Prostate gland (tissue), 2 donors: ENCODE data around the gene PLPPR5. TPM values are rescaled to one million over a fixed set of nuclear protein-coding genes. Genes with fewer than 3 reads are reported as not detected.

Experiments used
- DNase-seq: peaks from one replicate; pipeline ENCODE4 v3.0.0-alpha.2; 2019; ENCODE audit warnings: low spot score
- H3K27ac ChIP-seq, 2 donors: fragments of 200-600 bp; sonication (generic); 2 replicates each; pipeline ENCODE4 v1.5.1; 2017 to 2019
- H3K27me3 ChIP-seq: fragments of 200-600 bp; sonication (generic); replicated peaks from 2 replicates; pipeline ENCODE4 v1.5.1; 2019; ENCODE audit not compliant: insufficient read depth
- H3K36me3 ChIP-seq, 2 donors: fragments of 200-600 bp; sonication (generic); 1 replicate in 1 of 2; 2 replicates in 1 of 2; pipeline versions ENCODE4 v1.5.1 to v1.8.1; 2017 to 2019
- H3K4me1 ChIP-seq: fragments of 200-600 bp; sonication (generic); replicated peaks from 2 replicates; pipeline ENCODE4 v1.5.1; 2019
- H3K4me3 ChIP-seq, 2 donors: fragments of 200-600 bp; sonication (generic); 2 replicates each; pipeline ENCODE4 v1.5.1; 2017 to 2019
- H3K9me3 ChIP-seq: fragments of 200-600 bp; sonication (generic); 2 replicates; pipeline ENCODE4 v1.5.1; 2017
- CTCF ChIP-seq, 4 experiments: fragments of 200-600 bp in 2 of 4; fragments of 450-650 bp in 2 of 4; sonication (generic) in 2 of 4; IDR thresholded peaks; 1 replicate in 3 of 4; 2 replicates in 1 of 4; pipeline ENCODE4 v1.5.1; 2016 to 2019; ENCODE audit warnings: antibody characterized with exemption in 4 of 4, mild to moderate bottlenecking in 2 of 4, moderate library complexity in 2 of 4
- POLR2A ChIP-seq: fragments of 450-650 bp; IDR thresholded peaks from one replicate; pipeline ENCODE4 v1.6.1; 2016; ENCODE audit warnings: antibody characterized with exemption, mild to moderate bottlenecking
- POLR2AphosphoS5 ChIP-seq: sonication (generic); formaldehyde crosslinking; IDR thresholded peaks from one replicate; pipeline ENCODE4 v1.6.1; 2017; ENCODE audit warnings: antibody characterized with exemption
- WGBS: methylation state at CpG from one replicate; pipeline ENCODE4 v1.1.5; 2018; 5-methylcytosine and 5-hydroxymethylcytosine counted together
- intact Hi-C: fragments of 100-400 bp; cut with DNase I; formaldehyde crosslinking; loops from one replicate; pipeline ENCODE4 v1.14.2; 2022
- small RNA-seq, 2 donors: library from RNA; depleted of rRNA; stranded (forward); fragments of <200 nt; gene quantifications; one replicate each; pipeline ENCODE3, GENCODE V24; 2016
- total RNA-seq, 2 donors: library from RNA; depleted of rRNA; stranded (reverse); fragments of >200 nt; gene quantifications; one replicate each; pipeline ENCODE4 v1.1.0, GENCODE V29; 2016

PLPPR5 gene
- total RNA-seq, 2 donors from 2014 or later: 4.3 TPM; not detected in 1

- no peak for DNase-seq
- no peak overlapping the region for H3K27ac ChIP-seq
- intact Hi-C loops: no loop called here
- H3K4me3 ChIP-seq: no peak overlapping the region
- H3K36me3 ChIP-seq: no peaks in the 10 kb centered on the region
- 68% methylated on average over 1 of the region's 1 CpG for WGBS
- no peaks in the 10 kb centered on the region for H3K9me3 ChIP-seq
- no peaks in the 10 kb centered on the region for H3K4me1 ChIP-seq
- H3K27me3 ChIP-seq: no peaks in the 10 kb centered on the region
- no peak for TF ChIP-seq POLR2A
- no peak for TF ChIP-seq POLR2AphosphoS5
- TF ChIP-seq CTCF (IDR thresholded peaks at IDR 0.05): no peak
Observed at GRCh38 chr1:98849969-98850636, 154.6 kb downstream of the PLPPR5 start.

- no peaks in the 10 kb centered on the region for H3K27me3 ChIP-seq
- TF ChIP-seq POLR2AphosphoS5 (no peak), POLR2A (no peak), CTCF (IDR thresholded peaks at IDR 0.05) (no peak)
- no peak overlapping the region for H3K4me3 ChIP-seq
- DNase-seq: no peak
- no peak overlapping the region for H3K27ac ChIP-seq
- H3K36me3 ChIP-seq: no peaks in the 10 kb centered on the region
- H3K9me3 ChIP-seq: no peaks in the 10 kb centered on the region
- WGBS: 38% methylated on average over 2 of the region's 2 CpGs
- no peaks in the 10 kb centered on the region for H3K4me1 ChIP-seq
- intact Hi-C loops: no loop called here
Observed at GRCh38 chr1:98842241-98842640, 162.4 kb downstream of the PLPPR5 start.

Small RNA genes within 50 kb of the gene (small RNA-seq; reads per million reads assigned to genes)
- 0 reads per million in 2 donors for gene AL445433.1
